Measurements from ENCODE around the gene CNNM2.
"Not testable (repeated sequence)": the region's sequence is repeated elsewhere in the genome, so short reads cannot be mapped to it uniquely, and the experiment has no call there.

The CNNM2 gene

GRCh38 chr10:103042129-103042528 is 124.0 kb downstream of the CNNM2 start:
- DNase-seq = no peak

GRCh38 chr10:103042908-103043307 is 124.8 kb downstream of the CNNM2 start:
- DNase-seq = no peak

GRCh38 chr10:103044942-103045489 is 126.9 kb downstream of the CNNM2 start:
- DNase-seq = no peak

- no peak for DNase-seq
Observed at GRCh38 chr10:103045961-103046360, 127.9 kb downstream of the CNNM2 start.

GRCh38 chr10:103047381-103047780 is 129.3 kb downstream of the CNNM2 start:
- no peak for DNase-seq

- no peak for DNase-seq
Observed at GRCh38 chr10:103049237-103049636, 131.1 kb downstream of the CNNM2 start.

GRCh38 chr10:103053659-103054581 is 135.8 kb downstream of the CNNM2 start:
- peak; percentile 20 to 54 for DNase-seq

- DNase-seq = no peak
Observed at GRCh38 chr10:103054621-103055020, 136.5 kb downstream of the CNNM2 start.

GRCh38 chr10:103055105-103055504 is 137.0 kb downstream of the CNNM2 start:
- DNase-seq = no peak

- no peak for DNase-seq
Observed at GRCh38 chr10:103058034-103058433, 139.9 kb downstream of the CNNM2 start.

GRCh38 chr10:103060575-103060974 is 142.5 kb downstream of the CNNM2 start:
- DNase-seq = no peak

GRCh38 chr10:103062854-103063590 is 144.9 kb downstream of the CNNM2 start:
- DNase-seq = no peak

- no peak for DNase-seq
Observed at GRCh38 chr10:103064956-103065355, 146.9 kb downstream of the CNNM2 start.

GRCh38 chr10:103066141-103067098 is 148.3 kb downstream of the CNNM2 start:
- no peak for DNase-seq

- not testable (repeated sequence) for DNase-seq
Observed at GRCh38 chr10:103067099-103067477, 149.0 kb downstream of the CNNM2 start.

- no peak for DNase-seq
Observed at GRCh38 chr10:103067484-103067883, 149.4 kb downstream of the CNNM2 start.

GRCh38 chr10:103067956-103068355 is 149.9 kb downstream of the CNNM2 start:
- no peak for DNase-seq

- peak; percentile 49 to 66 for DNase-seq
Observed at GRCh38 chr10:103069453-103070331, 151.6 kb downstream of the CNNM2 start.

GRCh38 chr10:103072276-103072675 is 154.2 kb downstream of the CNNM2 start:
- no peak for DNase-seq

- DNase-seq = no peak
Observed at GRCh38 chr10:103072891-103073290, 154.8 kb downstream of the CNNM2 start.

- no peak for DNase-seq
Observed at GRCh38 chr10:103077020-103077419, 158.9 kb downstream of the CNNM2 start.

All from Kasumi-1 (cell line).